GM12892 (cell line): ENCODE measurements around the gene SAC3D1.

Experiments
- POLR2A ChIP-seq: IDR thresholded peaks from 2 replicates; pipeline ENCODE4 v1.6.1; 2011; ENCODE audit warnings: low read depth, low read length, control low read depth
- POLR2AphosphoS5 ChIP-seq: IDR thresholded peaks from 2 replicates; pipeline ENCODE4 v1.6.1; 2011; ENCODE audit warnings: low read depth, low read length, control low read depth
- TAF1 ChIP-seq: IDR thresholded peaks from 2 replicates; pipeline ENCODE4 v1.6.1; 2011; ENCODE audit warnings: low read depth, mild to moderate bottlenecking, control low read depth, low read length, borderline replicate concordance

GRCh38 chr11:65072631-65072966 is 31.6 kb downstream of the SAC3D1 start:
- no peak for TF ChIP-seq POLR2A
- no peak for TF ChIP-seq POLR2AphosphoS5
- TF ChIP-seq TAF1, result no peak
